Right lung (tissue), 5 donors: ENCODE data around the gene BICDL1. TPM values are rescaled to one million over a fixed set of nuclear protein-coding genes. Genes with fewer than 3 reads are reported as not detected.

Experiments used
- DNase-seq, 2 donors: peaks; one replicate each; pipeline ENCODE4 v3.0.0-alpha.2; 2013
- polyA plus RNA-seq, 5 donors: library from polyadenylated mRNA; unstranded; fragments of 120-200 nt; gene quantifications; one replicate each; pipeline versions ENCODE4 v1.2.1 to v1.2.3, GENCODE V29; 2013; ENCODE audit warnings: inconsistent platforms in 1 of 5, low replicate concordance in 1 of 5; ENCODE audit not compliant: insufficient read length in 5 of 5, insufficient read depth in 1 of 5

The BICDL1 gene
- polyA plus RNA-seq, 5 donors, result 1.6 to 4.0 (median 2.8) TPM

GRCh38 chr12:120079411-120080400 lies 90.7 kb downstream of the BICDL1 start:
- DNase-seq, result no peak

- no peak for DNase-seq
Observed at GRCh38 chr12:120081641-120082040, 92.6 kb downstream of the BICDL1 start.

DNA sequence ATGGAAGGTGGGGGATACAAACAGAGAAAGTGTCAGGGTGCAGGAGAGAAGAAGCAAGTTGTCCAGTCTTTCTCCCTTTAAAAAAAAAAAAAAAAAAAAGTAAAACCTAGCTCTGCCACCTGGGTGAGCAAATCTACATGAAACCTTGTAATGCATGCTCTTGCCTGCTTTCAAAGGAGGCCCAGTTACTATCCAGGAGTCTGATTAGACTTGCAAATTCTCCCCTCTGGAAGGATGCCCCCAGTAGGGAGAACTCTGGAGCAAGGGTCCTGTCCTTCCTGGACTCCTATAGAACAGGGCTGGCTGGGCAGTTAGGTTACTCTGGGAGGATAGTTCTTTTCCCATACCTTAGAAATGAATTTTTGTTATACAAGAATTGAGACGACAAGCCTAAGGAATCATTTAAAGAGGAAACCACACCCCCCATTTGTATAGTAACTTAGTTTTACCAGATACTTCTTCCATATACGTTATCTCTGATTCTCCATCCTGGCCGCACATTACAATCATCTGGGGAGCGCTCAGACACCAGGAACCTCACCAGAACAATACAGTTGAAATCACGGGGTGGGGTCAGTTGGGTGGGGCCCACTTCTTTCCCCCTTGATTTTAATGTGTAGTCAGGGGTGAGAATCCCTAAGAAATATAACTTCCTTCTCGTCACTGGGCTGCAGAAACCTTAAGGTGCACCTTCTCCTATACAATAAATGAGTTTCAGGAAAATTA lies 97.0 kb downstream of the BICDL1 start:
- no peak for DNase-seq

- DNase-seq, result peak; percentile 94 to 96
Observed at GRCh38 chr12:120086801-120087621, 98.0 kb downstream of the BICDL1 start.

DNA sequence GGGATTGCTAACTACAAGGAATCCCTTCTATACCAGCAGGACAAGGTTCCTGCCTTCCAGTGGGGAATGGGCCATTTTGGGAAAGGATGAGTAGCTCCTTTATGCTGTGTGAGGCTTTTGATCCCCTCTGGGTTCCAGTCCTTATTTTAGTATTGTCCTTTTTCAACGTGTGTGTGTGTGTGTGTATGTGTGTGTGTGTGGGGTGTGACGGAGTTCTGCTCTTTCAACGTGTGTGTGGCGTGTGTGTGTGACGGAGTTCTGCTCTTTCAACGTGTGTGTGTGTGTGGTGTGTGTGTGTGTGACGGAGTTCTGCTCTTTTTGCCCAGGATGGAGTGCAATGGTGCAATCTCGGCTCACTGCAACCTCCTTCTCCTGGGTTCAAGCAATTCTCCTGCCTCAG lies 100.1 kb downstream of the BICDL1 start:
- DNase-seq, result no peak

DNA sequence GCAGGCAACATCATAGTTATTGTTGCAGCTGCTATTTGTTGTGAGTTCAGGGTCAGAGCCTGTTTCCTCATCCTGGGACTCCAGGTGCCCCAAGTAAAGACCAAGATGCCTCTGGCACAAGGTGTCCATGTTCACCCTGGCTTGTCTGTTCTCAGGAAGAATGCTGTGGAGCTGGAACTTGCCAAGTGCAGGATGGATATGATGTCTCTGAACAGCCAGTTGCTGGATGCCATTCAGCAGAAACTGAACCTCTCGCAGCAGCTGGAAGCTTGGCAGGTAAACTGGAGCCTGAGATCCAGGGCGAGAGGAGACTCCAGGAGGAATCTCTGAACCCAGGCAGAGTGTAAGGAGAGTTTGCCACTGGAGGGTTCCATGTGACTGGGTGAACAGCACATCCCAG lies 100.8 kb downstream of the BICDL1 start:
- no peak for DNase-seq

- DNase-seq, result no peak
Observed at GRCh38 chr12:120090206-120090605, 101.2 kb downstream of the BICDL1 start.

- DNase-seq, result no peak
Observed at GRCh38 chr12:120090626-120091295, 101.7 kb downstream of the BICDL1 start.

DNA sequence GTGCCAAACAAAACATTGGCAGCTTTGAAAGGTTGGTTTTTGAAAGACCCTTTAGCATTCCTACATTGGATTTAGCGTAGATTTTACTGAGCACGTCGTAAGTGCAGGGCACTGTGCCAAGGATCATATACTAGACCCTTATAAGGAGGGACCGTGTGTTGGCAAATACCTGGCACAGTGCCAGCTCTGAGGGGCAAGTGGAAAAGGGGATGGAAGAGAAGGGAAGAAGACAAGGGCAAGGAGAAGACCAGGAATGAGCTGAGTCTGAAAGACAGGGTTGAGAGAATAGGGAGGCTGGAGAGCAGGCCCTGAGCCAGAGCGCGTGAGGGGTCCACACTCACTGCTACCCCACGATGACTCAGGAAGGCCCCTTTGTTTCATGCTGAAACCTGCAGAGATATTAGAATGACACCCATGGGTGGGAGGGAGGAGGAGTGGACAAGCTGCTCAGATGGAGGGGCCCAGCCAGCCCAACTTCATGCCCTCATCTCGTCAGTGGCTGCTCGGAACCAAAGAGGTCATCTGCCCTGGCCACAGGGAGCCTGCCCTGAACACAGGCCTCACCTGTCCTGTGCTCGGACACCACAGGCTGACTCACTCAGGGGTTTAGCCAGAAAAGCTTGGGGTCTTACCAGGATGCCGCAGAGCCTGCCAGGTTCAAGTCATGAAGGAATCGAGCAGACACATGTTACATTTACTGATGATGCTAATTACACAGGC lies 102.5 kb downstream of the BICDL1 start:
- no peak for DNase-seq

- DNase-seq, result no peak
Observed at GRCh38 chr12:120092551-120093335, 103.7 kb downstream of the BICDL1 start.

DNA sequence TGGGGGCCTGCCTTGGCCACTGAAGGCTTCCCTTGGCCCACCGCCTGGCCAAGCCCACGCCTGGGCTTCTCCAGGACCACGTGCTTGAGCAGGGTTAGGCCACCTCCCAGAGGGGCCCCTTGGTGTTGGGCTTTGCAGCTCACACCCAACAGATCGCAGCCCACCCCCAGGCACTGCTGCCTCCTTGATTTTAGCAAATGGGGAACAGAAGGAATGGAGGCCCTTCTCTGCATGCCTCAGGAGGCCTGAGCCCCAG lies 104.2 kb downstream of the BICDL1 start:
- no peak for DNase-seq

GRCh38 chr12:120093592-120094355 lies 104.7 kb downstream of the BICDL1 start:
- no peak for DNase-seq

DNA sequence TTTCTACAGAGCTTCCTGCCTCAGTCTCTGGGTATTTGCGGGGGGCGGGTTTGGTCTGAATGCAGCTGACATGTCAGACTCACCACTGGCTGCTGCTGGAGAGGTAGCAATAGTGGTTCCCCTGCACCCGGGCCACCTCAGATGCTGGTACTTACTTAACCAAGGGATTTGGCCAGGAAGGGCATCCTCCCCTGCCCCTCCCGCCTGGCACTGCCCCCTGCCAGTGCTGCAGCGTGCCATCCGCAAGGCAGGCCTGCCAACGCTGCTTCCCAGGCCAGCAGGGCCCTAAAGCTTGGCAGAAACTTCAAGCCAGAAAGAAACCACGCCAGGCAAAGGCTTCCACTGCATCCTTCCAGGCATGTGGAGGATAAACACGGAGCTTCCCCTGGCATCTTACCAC lies 105.4 kb downstream of the BICDL1 start:
- no peak for DNase-seq

GRCh38 chr12:120095331-120095730 lies 106.3 kb downstream of the BICDL1 start:
- no peak for DNase-seq

GRCh38 chr12:120095736-120096135 lies 106.7 kb downstream of the BICDL1 start:
- no peak for DNase-seq

DNA sequence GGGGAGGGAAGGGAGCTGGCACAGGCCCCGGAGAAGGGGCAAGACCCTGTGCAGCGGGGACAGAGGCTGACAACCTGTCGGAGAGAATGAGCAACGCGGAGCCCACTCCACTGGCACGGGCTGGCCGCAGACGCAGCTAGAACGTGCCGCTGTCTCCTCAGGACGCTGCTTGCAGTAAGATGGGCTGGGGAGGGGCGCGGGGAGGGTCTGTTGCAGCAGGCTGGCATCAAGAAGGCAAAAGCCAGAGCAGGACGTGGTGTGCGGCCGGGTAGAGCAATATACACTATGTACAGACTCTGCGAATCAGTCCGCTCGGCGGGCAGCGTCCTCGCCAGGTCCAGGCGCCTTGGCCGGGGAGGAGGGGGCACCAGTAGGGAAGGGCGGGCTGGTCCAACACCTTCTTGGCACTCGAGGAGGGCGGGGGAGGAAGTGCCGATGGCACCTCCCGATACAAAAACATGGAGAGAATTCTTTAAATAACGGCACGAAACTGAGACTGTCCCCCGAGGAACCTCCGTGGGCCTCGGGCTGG lies 107.7 kb downstream of the BICDL1 start:
- DNase-seq, result no peak

DNA sequence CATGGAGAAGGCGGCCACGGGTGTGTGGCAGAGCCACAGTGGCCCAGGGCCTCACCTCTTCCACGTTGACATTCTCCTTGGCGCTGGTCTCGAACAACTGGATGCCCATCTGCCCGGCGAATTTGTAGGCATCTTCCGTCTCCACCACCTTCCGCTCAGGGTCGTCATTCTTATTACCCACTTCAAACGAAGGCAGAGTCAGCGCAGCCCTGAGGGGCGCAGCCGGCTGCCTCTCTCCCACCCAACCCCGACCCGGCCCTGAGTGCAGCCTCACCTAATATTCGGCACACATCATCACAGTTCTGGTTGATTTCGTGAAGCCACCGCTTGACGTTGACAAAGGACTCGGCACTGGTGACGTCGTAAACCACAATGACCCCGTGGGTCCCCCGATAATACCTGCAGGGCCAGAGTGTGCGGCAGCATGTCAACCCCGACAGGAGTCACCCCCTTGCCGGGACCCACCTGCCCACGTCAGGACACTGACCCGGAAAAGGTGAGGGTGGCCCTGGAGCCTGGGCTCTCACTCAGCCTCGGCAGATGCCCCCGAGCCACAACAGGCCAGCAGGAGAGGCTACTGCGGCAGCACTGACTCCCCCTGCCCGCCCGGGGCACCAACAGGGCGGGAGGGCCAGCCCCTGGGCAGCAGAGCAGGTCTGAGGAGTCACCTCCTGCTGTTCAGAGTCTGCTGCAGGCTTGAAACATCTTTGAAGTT lies 109.9 kb downstream of the BICDL1 start:
- DNase-seq, result no peak

- DNase-seq, result no peak
Observed at GRCh38 chr12:120099738-120100137, 110.7 kb downstream of the BICDL1 start.
